ENCODE data around the gene DDA1.

The DDA1 gene

DNA sequence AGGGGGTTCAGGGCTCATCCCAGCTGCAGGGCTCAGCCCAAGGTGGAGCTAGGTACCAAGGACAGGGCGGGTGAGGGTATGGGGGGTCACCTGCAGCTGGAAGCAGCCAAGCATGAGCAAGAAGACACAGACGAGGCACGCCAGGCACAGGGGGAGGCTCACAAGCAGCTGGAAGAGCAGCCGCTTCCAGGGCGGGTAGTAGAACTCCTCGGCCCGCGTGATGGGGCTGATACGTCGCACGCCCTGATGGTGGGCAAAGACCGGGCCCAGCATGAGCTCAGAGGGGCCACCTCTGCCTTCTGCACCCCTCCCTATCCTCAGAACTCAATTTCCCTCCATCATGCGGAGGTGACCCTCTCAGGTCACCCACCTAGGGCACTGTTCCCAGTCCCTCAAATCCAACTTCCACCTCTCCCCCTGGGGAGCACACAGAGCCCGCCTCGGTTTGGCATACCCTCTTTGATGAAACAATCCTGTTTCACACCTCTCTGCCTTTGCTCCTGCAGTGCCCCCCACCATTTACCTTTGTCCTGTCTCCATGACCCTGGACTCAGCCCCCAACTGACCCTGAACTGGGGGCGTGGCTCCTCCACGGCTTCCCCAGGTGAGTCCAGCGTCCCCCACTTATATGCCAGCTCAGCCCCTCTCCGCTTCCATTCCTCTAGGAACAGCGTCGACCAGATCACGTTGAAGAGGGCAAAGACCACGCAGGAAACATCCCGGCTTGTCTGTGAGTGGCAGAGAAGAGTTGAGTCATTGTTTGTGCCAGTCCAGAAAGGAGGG lies 21.1 kb downstream of the DDA1 start:
- DNase-seq (ENCODE audit: low spot score): no peak

GRCh38 chr19:17331045-17331558 lies 21.7 kb downstream of the DDA1 start:
- no peak for DNase-seq (ENCODE audit: low spot score)

GRCh38 chr19:17332360-17332676 lies 23.0 kb downstream of the DDA1 start:
- no peak for DNase-seq (ENCODE audit: low spot score)

GRCh38 chr19:17332677-17333581 lies 23.6 kb downstream of the DDA1 start:
- no peak for DNase-seq (ENCODE audit: low spot score)

GRCh38 chr19:17333611-17334413 lies 24.4 kb downstream of the DDA1 start:
- DNase-seq (ENCODE audit: low spot score): peak; percentile 86

DNA sequence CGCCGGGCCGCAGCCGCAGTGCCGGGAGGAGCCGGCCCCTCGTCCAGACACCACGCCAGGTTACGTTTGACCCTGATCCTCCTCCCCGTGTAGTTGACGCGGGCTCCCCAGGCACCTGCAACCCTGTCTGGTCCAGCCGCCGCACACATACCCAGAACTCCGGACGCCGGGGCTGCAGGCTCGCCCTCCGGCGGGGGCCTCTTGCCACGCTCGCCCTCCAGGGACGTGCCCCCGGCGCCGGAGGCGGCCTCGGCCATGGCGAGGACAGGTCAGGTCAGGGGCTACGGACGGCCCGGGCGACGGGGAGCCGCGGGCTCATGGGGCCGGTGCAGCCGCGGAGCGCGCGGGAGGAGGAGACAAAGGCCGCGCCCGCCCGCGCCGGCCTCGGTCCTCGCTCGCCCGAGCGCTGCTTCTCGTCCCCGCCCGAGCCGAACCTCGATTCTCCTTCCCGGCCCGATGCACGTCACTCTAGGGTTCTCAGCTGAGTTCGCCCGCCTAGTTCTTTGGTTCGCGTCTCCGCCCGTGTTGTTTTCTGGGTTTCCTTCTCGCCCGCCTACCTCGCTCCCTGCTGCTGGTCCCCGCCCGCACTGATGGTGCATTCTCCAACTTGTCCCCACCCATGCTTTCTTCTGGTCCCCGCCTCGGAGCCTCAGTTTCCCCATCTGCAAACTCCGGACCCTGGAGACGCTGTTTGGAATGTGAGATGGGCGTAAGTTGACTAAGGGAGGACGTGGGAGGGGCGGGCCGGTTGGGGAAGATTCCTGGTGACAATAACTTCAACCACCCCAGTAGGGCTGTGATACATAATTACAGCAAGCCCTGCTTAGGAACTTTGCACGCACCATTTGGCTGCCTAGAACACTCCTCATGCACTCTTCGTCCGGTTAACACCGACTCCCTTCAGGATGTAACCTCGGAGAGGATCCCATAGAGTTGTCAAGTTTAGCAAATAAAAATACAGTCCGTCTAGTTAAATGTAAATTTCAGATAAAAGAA lies 25.3 kb downstream of the DDA1 start, which contains the start of gene ANO8:
Gene ANO8 (minus strand): TSS at position 442 of the 996 bp plus-strand sequence. CDS start 185 bp downstream, at position 257.
- peak; percentile 99 for DNase-seq (ENCODE audit: low spot score)

DNA sequence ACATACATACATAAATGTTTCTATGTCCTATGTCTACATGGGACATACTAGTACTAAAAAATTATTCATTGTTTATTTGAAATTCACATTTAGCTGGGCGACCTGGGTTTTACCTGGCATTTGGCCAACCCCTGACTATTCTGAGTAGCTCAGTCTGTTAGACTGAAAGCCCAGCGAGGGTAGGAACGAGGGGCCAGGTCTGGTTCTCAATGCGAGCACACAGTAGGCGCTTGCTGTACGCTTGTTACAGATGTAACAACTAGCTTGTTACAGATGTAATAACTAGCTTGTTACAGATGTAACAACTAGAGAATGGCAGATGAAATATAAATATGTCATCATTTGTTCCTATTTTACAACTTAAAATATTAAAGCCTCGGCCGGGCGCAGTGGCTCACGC lies 26.2 kb downstream of the DDA1 start:
- no peak for DNase-seq (ENCODE audit: low spot score)

GRCh38 chr19:17336872-17337674 lies 27.7 kb downstream of the DDA1 start, which contains the start of gene GTPBP3:
Gene GTPBP3, plus strand, starts transcription at chr19:17337553. Its CDS starts 59 bp downstream, at chr19:17337612.
- peak; percentile 99 for DNase-seq (ENCODE audit: low spot score)

DNA sequence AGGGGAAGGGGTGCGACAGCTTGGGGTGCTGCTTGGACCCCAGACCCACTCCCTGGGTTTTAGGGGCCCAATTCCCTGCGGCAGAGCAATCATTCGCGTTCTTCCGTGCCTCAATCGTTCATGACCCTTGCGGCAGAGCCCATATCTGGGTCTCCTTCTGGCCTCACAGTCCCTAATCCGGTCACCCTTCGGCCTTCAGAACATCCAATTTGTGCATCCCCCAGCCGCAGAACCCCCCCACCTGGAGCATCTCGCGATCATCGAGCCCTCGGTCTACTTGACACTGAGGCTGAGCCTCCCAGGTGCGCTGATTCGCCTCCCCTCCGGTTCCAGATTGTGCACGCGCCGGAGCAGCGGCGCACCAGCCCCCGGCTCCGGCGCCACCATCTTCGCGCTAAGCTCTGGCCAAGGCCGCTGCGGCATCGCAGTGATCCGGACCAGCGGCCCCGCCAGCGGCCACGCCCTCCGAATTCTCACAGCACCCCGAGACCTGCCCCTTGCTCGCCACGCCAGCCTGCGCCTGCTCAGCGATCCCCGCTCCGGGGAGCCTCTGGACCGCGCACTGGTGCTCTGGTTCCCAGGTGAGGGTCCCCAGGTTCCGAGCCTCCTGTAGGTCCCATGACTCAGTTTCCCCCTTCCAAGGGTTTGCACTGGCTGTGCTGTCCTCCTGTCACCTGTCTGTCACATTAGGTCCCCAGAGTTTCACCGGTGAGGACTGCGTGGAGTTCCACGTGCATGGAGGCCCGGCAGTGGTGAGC lies 28.5 kb downstream of the DDA1 start:
- peak; percentile 21 for DNase-seq (ENCODE audit: low spot score)

GRCh38 chr19:17338433-17339078 lies 29.2 kb downstream of the DDA1 start:
- no peak for DNase-seq (ENCODE audit: low spot score)

DNA sequence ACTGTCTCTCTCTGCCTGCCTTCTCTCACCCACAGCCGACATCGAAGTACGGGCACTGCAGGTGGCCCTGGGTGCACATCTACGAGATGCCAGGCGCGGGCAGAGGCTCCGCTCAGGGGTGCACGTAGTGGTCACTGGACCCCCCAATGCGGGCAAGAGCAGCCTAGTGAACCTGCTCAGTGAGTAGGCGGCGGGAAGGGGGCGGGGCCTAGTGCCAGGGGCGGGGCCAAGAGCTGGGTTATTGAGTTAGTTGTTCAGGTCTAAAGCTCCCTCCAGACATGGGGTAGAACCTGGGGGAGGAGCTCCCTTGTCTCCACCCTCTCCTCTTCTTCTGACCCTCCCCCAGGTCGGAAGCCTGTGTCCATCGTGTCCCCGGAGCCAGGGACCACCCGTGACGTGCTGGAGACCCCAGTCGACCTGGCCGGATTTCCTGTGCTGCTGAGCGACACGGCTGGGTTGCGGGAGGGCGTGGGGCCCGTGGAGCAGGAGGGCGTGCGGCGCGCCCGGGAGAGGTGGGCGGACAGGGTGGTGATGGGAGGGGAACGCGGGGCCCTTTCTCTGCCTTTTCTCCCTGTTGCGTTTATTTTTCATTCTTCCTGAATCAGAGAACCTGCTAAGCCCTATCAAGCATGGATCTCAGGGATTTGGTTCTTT lies 29.9 kb downstream of the DDA1 start:
- no peak for DNase-seq (ENCODE audit: low spot score)

DNA sequence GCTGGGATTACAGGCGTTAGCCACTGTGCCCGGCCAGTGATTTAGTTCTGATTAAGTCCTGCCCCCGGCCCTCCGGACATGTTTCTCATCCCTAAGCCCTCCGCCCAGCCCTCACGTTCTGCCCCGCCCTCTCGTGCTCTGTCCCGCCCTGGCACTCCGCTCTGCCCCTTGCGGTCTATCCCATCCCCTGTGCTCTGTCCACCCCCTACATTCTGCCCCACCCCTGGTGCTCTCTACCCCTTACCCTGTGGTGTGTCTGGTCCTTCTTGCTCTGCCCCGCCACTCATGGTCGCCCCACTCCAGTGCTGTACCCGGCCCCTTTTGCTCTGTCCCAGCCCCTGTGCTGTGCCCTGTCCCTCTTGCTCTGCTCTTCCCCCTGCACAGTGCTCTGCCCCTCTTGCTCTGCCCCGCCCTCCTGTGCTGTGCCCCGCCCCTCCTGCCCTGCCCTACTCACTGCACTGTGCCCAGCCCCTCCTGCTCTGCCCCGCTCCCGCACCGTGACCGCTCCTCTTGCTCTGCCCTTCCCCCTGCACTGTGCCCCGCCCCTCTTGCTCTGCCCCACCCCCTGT lies 31.0 kb downstream of the DDA1 start:
- DNase-seq (ENCODE audit: low spot score): no peak

- no peak for DNase-seq (ENCODE audit: low spot score)
Observed at GRCh38 chr19:17340871-17341357, 31.6 kb downstream of the DDA1 start.

GRCh38 chr19:17341386-17341785 lies 32.0 kb downstream of the DDA1 start:
- DNase-seq (ENCODE audit: low spot score): no peak

DNA sequence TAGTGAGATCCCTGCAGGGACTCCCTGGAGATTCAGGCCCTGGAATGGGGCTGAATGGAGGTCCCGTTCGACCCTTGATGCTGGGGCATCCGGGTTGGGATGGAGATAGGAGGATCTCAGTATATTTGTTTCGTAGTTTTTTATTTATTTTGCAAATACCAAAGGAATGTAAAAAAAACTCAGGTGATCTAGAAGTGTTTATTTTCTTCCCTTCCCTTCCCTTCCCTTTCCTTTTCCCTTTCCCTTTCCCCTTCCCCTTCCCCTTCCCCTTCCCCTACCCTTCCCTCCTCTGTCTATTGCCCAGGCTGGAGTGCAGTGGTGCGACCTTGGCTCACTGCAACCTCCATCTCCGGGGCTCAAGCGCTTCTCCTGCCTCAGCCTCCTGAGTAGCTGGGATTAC lies 32.5 kb downstream of the DDA1 start:
- no peak for DNase-seq (ENCODE audit: low spot score)

GRCh38 chr19:17346109-17346671 lies 36.8 kb downstream of the DDA1 start:
- DNase-seq (ENCODE audit: low spot score): peak; percentile 77

- DNase-seq (ENCODE audit: low spot score): no peak
Observed at GRCh38 chr19:17347361-17347760, 38.0 kb downstream of the DDA1 start.
